Smooth muscle cell of the brain vasculature (primary cell): ENCODE measurements around the gene FAM163B.
"Not testable (repeated sequence)": the region's sequence is repeated elsewhere in the genome, so short reads cannot be mapped to it uniquely, and the experiment has no call there.

Experiments used
- DNase-seq: peaks from one replicate; pipeline ENCODE4 v3.0.0-alpha.2; 2012; ENCODE audit warnings: low read depth, low spot score

FAM163B gene

GRCh38 chr9:133569891-133570690 is 39.1 kb downstream of the FAM163B start:
- DNase-seq: no peak

GRCh38 chr9:133569121-133569785 is 39.9 kb downstream of the FAM163B start:
- no peak for DNase-seq

GRCh38 chr9:133568186-133568585 is 41.0 kb downstream of the FAM163B start:
- no peak for DNase-seq

GRCh38 chr9:133566817-133567216 is 42.4 kb downstream of the FAM163B start:
- no peak for DNase-seq

- DNase-seq: no peak
These were observed 42.8 kb downstream of the FAM163B start for GRCh38 chr9:133566382-133566781.

GRCh38 chr9:133564451-133565116 is 44.6 kb downstream of the FAM163B start:
- no peak for DNase-seq

- not testable (repeated sequence) for DNase-seq
These were observed 45.4 kb downstream of the FAM163B start for GRCh38 chr9:133563814-133564213.

- DNase-seq: no peak
These were observed 45.8 kb downstream of the FAM163B start for GRCh38 chr9:133563291-133563796.

GRCh38 chr9:133562611-133563290 is 46.4 kb downstream of the FAM163B start:
- DNase-seq: no peak

- DNase-seq: no peak
These were observed 47.1 kb downstream of the FAM163B start for GRCh38 chr9:133561976-133562554.

GRCh38 chr9:133560944-133561343 is 48.2 kb downstream of the FAM163B start:
- DNase-seq: no peak

- no peak for DNase-seq
These were observed 48.9 kb downstream of the FAM163B start for GRCh38 chr9:133560311-133560710.

GRCh38 chr9:133558191-133559126 is 50.7 kb downstream of the FAM163B start:
- peak; percentile 56 for DNase-seq

- no peak for DNase-seq
These were observed 51.6 kb downstream of the FAM163B start for GRCh38 chr9:133557581-133557980.

GRCh38 chr9:133556354-133556753 is 52.8 kb downstream of the FAM163B start:
- DNase-seq: no peak

GRCh38 chr9:133554729-133555128 is 54.5 kb downstream of the FAM163B start:
- no peak for DNase-seq

GRCh38 chr9:133553973-133554713 is 55.0 kb downstream of the FAM163B start:
- DNase-seq: no peak

GRCh38 chr9:133553123-133553522 is 56.1 kb downstream of the FAM163B start:
- no peak for DNase-seq

- DNase-seq: no peak
These were observed 57.0 kb downstream of the FAM163B start for GRCh38 chr9:133552236-133552635.

GRCh38 chr9:133551446-133551845 is 57.7 kb downstream of the FAM163B start:
- no peak for DNase-seq
